Osteoblast (primary cell): ENCODE measurements around the gene FSTL4. TPM values are rescaled to one million over a fixed set of nuclear protein-coding genes. Genes with fewer than 3 reads are reported as not detected.

Experiments used
- DNase-seq: peaks from one replicate; pipeline ENCODE4 v3.0.0; 2011; ENCODE audit warnings: low spot score, mixed read lengths; ENCODE audit not compliant: insufficient read length; ENCODE audit errors: missing footprints
- H2AFZ ChIP-seq: 2 replicates; pipeline ENCODE4 v1.6.0; 2011; ENCODE audit warnings: mild to moderate bottlenecking, low read length
- H3K27ac ChIP-seq: 2 replicates; pipeline ENCODE4 v1.5.1; 2011; ENCODE audit warnings: mild to moderate bottlenecking, low read depth, low read length, moderate library complexity
- H3K27me3 ChIP-seq: 2 replicates; pipeline ENCODE4 v1.6.0; 2012; ENCODE audit warnings: mild to moderate bottlenecking, control low read depth, inconsistent platforms, low read length, moderate library complexity; ENCODE audit not compliant: insufficient read depth
- H3K36me3 ChIP-seq: 2 replicates; pipeline ENCODE4 v1.5.1; 2011; ENCODE audit warnings: mild to moderate bottlenecking, low read length, control low read depth, moderate library complexity; ENCODE audit not compliant: insufficient read depth
- H3K4me1 ChIP-seq: 2 replicates; pipeline ENCODE4 v1.5.1; 2011; ENCODE audit warnings: mild to moderate bottlenecking, low read length, control low read depth, moderate library complexity; ENCODE audit not compliant: insufficient read depth
- H3K4me2 ChIP-seq: 2 replicates; pipeline ENCODE4 v1.6.0; 2011; ENCODE audit warnings: mild to moderate bottlenecking, low read length; ENCODE audit not compliant: insufficient read depth
- H3K4me3 ChIP-seq: fragments of 200-600 bp; sonication (generic); 3 replicates; pipeline ENCODE4 v1.5.1; 2012; ENCODE audit warnings: mild to moderate bottlenecking, low read length, inconsistent platforms; ENCODE audit not compliant: insufficient read depth
- H3K79me2 ChIP-seq: 2 replicates; pipeline ENCODE4 v1.6.0; 2012; ENCODE audit warnings: mild to moderate bottlenecking, low read length, control low read depth, inconsistent platforms; ENCODE audit not compliant: insufficient read depth
- H3K9me3 ChIP-seq: 2 replicates; pipeline ENCODE4 v1.5.1; 2011; ENCODE audit warnings: low read depth, low read length, control low read depth
- H4K20me1 ChIP-seq: 2 replicates; pipeline ENCODE4 v1.6.0; 2012; ENCODE audit warnings: mild to moderate bottlenecking, low read length, control low read depth; ENCODE audit not compliant: insufficient read depth
- CTCF ChIP-seq: IDR thresholded peaks from 2 replicates; pipeline ENCODE4 v1.5.1; 2011; ENCODE audit warnings: mild to moderate bottlenecking, low read depth, low read length, moderate library complexity; ENCODE audit errors: extremely low read depth
- total RNA-seq: library from RNA; depleted of rRNA; stranded (reverse); fragments of >200 nt; gene quantifications from 2 replicates; pipeline ENCODE4 v1.2.3, GENCODE V29; 2012

FSTL4 gene
- total RNA-seq, 1 donor, result not detected

GRCh38 chr5:133456933-133457402 lies 155.4 kb downstream of the FSTL4 start:
- Histone ChIP-seq H3K27me3 (no peaks in the 10 kb centered on the region), H3K4me3 (no peak overlapping the region), H3K36me3 (no peaks in the 10 kb centered on the region), H3K9me3 (no peaks in the 10 kb centered on the region), H3K27ac (no peak overlapping the region), H3K4me2 (no peak overlapping the region), H3K79me2 (no peaks in the 10 kb centered on the region), H4K20me1 (no peaks in the 10 kb centered on the region), H2AFZ (no peak overlapping the region), H3K4me1 (no peaks in the 10 kb centered on the region)
- DNase-seq, result no peak
- TF ChIP-seq CTCF, result no peak

- Histone ChIP-seq H3K79me2 (no peaks in the 10 kb centered on the region), H2AFZ (no peak overlapping the region), H3K36me3 (no peaks in the 10 kb centered on the region), H3K4me3 (no peak overlapping the region), H3K9me3 (no peaks in the 10 kb centered on the region), H4K20me1 (no peaks in the 10 kb centered on the region), H3K27ac (no peak overlapping the region), H3K27me3 (no peaks in the 10 kb centered on the region), H3K4me2 (no peak overlapping the region), H3K4me1 (no peaks in the 10 kb centered on the region)
- no peak for TF ChIP-seq CTCF
- DNase-seq, result no peak
Observed at GRCh38 chr5:133455676-133456075, 156.7 kb downstream of the FSTL4 start.

- TF ChIP-seq CTCF, result no peak
- Histone ChIP-seq H3K27me3 (no peaks in the 10 kb centered on the region), H3K36me3 (no peaks in the 10 kb centered on the region), H4K20me1 (no peaks in the 10 kb centered on the region), H3K4me1 (no peaks in the 10 kb centered on the region), H2AFZ (no peak overlapping the region), H3K4me3 (no peak overlapping the region), H3K27ac (no peak overlapping the region), H3K79me2 (no peaks in the 10 kb centered on the region), H3K9me3 (no peaks in the 10 kb centered on the region), H3K4me2 (no peak overlapping the region)
- DNase-seq, result no peak
Observed at GRCh38 chr5:133454442-133454841, 157.9 kb downstream of the FSTL4 start.

- Histone ChIP-seq H3K36me3 (no peaks in the 10 kb centered on the region), H3K9me3 (no peaks in the 10 kb centered on the region), H3K27ac (no peak overlapping the region), H3K4me2 (no peak overlapping the region), H2AFZ (no peak overlapping the region), H4K20me1 (no peaks in the 10 kb centered on the region), H3K4me1 (no peaks in the 10 kb centered on the region), H3K27me3 (no peaks in the 10 kb centered on the region), H3K4me3 (no peak overlapping the region), H3K79me2 (no peaks in the 10 kb centered on the region)
- no peak for DNase-seq
- TF ChIP-seq CTCF, result no peak
Observed at GRCh38 chr5:133453831-133454230, 158.5 kb downstream of the FSTL4 start.
